GM06990 (cell line): ENCODE data around the gene GPATCH8.

Source experiments
- DNase-seq: peaks from one replicate; pipeline ENCODE4 v3.0.0-alpha.2; 2011; ENCODE audit not compliant: insufficient read length; ENCODE audit errors: extremely low read depth
- H3K27me3 ChIP-seq: replicated peaks from 2 replicates; pipeline ENCODE4 v1.6.0; 2011; ENCODE audit warnings: low read length; ENCODE audit not compliant: control insufficient read depth, insufficient read depth
- H3K36me3 ChIP-seq: 2 replicates; pipeline ENCODE4 v1.5.1; 2011; ENCODE audit warnings: low read length; ENCODE audit not compliant: control insufficient read depth, insufficient read depth
- H3K4me3 ChIP-seq: replicated peaks from 2 replicates; pipeline ENCODE4 v1.5.1; 2011; ENCODE audit warnings: low read depth, mild to moderate bottlenecking, control low read depth, low read length
- TF ChIP-seq, protein P1 (sequence below): IDR thresholded peaks from 2 replicates; pipeline ENCODE4 v1.5.1; 2011; ENCODE audit warnings: low read length, control low read depth, mild to moderate bottlenecking, inconsistent platforms; ENCODE audit not compliant: insufficient read depth, poor library complexity, severe bottlenecking

GPATCH8 gene

DNA sequence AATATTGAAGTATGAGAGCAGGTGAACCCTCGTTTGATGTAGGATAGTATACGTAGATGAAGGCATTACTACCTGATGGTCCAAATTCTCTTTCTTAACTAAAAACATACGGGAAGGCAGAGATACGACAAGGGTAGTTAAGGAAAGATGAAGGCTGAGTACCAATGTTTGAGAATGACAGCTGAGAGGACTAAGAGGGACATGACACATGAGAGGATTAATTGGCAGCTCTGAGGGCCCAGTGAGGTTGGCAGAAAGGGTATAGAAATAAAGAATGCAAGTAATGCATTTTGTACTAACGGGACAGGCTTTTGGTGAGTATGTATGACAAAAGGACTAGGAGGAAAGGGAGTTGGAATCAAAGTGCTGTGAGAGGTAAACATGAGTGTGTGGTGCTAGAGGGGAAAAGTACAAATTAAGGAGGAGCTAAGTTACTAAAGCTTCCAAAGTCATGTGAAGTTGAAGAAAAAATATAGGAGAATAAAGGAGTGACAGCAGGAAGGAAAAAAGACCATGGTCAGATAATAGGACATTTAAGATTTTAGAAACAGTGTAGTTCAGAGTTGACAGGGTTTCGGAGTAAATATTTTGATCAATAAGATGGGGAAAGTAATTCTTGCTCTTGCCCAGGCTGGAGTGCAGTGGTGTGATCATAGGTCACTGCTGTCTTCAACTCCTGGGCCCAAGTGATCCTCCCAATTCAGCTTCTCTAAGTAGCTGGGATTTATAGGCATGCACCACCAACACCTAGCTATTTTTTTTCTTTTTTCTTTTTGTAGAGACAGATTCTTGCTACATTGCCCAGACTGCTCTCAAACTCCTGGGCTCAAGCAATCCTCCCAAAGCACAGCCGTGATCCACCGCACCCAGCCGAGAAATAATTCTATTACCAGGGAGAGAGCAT, 70.7 kb downstream of the GPATCH8 start:
- Histone ChIP-seq H3K27me3 (no peaks in the 10 kb centered on the region), H3K36me3 (peaks cover 5% of the 10 kb centered on the region), H3K4me3 (no peak overlapping the region)
- DNase-seq = no peak
- TF ChIP-seq, protein P1, sequence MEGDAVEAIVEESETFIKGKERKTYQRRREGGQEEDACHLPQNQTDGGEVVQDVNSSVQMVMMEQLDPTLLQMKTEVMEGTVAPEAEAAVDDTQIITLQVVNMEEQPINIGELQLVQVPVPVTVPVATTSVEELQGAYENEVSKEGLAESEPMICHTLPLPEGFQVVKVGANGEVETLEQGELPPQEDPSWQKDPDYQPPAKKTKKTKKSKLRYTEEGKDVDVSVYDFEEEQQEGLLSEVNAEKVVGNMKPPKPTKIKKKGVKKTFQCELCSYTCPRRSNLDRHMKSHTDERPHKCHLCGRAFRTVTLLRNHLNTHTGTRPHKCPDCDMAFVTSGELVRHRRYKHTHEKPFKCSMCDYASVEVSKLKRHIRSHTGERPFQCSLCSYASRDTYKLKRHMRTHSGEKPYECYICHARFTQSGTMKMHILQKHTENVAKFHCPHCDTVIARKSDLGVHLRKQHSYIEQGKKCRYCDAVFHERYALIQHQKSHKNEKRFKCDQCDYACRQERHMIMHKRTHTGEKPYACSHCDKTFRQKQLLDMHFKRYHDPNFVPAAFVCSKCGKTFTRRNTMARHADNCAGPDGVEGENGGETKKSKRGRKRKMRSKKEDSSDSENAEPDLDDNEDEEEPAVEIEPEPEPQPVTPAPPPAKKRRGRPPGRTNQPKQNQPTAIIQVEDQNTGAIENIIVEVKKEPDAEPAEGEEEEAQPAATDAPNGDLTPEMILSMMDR = no peak

DNA sequence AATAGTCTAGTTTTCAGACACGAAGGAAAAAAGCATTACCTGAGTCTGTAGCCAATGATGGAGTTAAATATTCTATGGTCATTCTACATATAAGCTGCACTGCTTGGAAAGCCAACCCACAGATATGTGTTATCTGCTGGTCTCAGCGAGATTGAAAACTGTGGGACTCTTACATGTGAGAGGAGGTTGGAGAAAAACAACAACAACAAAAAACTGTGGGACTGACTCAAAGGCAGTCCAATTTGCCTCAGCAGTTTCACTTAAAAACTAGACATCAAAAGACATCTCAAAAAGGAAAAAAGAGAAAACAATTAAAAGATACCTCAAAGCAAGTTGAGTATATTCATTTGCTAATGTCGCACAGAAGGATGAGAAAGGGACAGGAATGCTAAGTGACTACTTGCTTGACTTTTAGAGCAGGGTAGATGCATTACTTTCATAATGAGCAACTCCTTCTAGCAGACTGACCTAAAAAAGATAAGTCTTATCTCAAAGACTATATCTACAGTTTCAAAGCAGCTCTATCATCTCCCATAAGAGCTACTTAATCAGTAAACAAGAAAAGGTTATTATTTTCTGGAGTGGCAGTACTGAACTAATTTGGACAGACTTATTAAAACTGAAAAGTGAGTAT, 78.3 kb downstream of the GPATCH8 start:
- Histone ChIP-seq H3K27me3 (no peaks in the 10 kb centered on the region), H3K36me3 (peaks cover 4% of the 10 kb centered on the region), H3K4me3 (no peak overlapping the region)
- TF ChIP-seq, protein P1 = no peak
- no peak for DNase-seq

DNA sequence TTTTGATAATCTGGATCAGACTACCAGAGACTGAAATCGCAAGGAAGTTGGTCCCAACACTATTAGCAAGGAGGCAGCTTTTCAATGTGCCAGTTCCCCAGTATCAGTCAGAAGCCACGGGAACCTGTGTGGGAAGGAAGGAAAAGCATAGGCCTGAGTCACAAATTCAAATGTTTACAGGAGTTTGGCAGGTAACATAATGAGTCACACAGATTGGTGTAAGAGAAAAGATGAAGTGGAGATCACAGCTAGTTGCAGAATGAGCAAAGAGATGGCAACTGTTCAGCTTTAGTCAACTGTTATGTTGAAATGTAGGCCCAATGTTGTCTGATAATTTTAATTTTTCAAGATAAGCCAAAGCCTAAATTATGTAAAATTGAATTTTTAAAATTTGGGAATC, 85.7 kb downstream of the GPATCH8 start:
- no peaks in the 10 kb centered on the region for H3K27me3 ChIP-seq
- TF ChIP-seq, protein P1 = no peak
- DNase-seq = peak; percentile 44
- H3K4me3 ChIP-seq = no peak overlapping the region
- peaks cover 1% of the 10 kb centered on the region for H3K36me3 ChIP-seq

DNA sequence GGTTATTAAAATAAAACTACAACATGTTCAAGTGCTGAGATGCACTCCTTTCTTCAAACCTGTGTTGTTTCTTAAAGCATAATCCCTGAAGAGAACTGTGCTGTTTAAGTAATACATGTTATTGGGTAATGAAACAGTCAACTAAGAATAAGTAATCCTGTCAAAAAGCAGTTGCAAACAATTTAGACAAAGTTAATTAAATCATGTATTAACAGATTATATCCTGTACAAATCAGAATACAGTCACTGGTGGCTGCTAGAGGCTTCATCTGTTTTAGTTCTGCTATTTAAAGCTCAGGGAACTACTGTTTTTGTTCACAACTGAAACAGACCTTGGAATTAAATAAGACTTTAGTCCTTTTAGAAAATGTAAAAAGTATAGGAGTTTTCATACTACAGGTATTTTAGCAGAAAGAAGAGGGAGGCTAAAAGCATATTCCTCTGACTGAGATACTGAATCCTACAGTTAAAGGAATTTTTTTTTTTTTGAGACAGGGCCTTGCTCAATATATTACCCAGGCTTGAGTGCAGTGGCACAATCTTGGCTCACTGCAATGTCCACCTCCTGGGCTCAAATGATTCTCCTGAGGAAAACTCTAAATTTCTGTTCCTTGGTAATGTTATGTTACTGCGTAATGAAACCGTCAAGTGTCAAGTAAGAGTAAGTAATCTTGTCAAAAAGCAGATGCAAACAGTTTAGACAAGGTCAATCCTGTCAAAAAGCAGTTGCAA, 86.5 kb downstream of the GPATCH8 start:
- Histone ChIP-seq H3K27me3 (no peaks in the 10 kb centered on the region), H3K4me3 (no peak overlapping the region), H3K36me3 (peaks cover 1% of the 10 kb centered on the region)
- no peak for DNase-seq
- TF ChIP-seq, protein P1 = no peak

DNA sequence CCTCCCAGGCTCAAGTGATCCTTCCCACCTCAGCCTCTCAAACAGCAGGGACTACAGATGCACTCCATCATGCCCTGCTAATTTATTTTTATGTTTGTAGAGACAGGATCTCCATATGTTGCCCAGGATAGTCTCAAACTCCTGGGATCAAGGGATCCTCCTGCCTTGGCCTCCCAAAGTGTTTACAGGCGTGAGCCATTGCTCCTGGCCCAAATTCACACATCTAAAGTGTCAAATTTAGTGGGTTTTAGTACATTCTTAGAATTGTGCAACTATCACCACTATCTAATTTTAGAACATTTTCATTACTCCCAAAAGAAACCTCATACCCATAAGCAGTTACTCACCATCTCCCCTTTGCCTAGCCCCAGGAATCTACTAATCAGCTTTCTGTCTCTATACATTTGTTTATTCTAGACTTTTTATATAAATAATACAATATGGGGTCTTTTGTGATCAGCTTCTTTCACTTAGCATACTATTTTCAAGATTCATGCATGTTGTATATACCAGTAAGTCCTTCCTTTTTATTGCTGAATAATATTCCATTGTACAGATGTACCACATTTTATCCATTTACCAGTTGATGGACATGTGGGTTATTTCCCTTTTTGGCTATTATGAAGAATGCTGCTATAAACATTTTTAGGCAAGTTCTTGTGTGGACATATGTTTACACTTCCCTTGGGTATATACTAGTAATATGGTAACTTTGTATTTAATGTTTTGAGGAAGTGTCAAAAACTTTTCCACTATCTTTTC, 88.6 kb downstream of the GPATCH8 start:
- no peak for DNase-seq
- H3K36me3 ChIP-seq = peaks cover under 1% of the 10 kb centered on the region
- H3K27me3 ChIP-seq = no peaks in the 10 kb centered on the region
- TF ChIP-seq, protein P1 = no peak
- H3K4me3 ChIP-seq = no peak overlapping the region
